GM18907 (cell line): Measurements from ENCODE around the gene LY6G5B.

ENCODE experiments used
- ATAC-seq: cut with Tn5 transposase; IDR thresholded peaks from one replicate; pipeline ENCODE4 v1.9.1; 2021; ENCODE audit warnings: mild to moderate bottlenecking, moderate library complexity; ENCODE audit not compliant: unreplicated experiment

The LY6G5B gene

GRCh38 chr6:31662124-31662723, 7.6 kb upstream of the LY6G5B start:
- ATAC-seq: no peak

DNA sequence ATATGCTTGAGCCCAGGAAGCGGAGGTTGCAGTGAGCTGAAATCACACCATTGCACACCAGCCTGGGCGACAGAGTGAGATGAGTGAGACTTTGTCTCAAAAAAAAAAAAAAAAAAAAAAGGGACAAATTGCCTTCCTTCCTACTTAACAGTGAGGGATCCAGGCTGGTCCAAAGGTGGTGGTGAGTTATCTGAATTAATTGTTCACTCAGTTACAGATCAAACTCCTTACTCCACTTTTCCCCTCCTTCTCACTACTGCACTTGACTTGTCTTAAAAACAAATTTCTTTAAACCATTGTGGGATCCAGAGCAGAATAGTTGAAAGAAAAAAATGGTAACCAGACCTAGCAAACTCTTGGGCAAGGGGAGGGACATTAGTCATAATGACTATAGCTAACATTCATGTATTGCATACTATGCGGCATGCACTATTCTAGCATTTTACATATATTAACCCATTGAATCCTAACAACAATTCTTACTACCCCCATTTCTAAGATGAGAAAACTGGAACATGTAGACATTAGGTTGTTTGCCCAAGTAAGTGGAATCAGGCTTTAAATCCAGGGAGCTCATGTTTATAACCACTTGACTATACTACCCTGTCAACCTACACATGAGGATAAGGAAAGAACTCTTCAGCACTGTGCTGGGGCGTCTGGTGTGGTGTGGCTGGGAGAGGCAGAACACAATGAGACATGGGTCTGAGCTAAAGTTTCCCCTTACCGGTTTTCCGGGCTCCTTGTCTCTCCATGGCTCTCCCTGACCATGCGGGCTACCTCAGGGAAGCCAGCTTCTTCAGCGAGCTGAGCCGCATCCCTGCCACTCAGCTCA, 6.4 kb upstream of the LY6G5B start:
- ATAC-seq: no peak

- no peak for ATAC-seq
These were observed 5.6 kb upstream of the LY6G5B start for GRCh38 chr6:31663961-31664789.

- ATAC-seq: peak; percentile 35
These were observed 4.8 kb upstream of the LY6G5B start, which contains the start of gene GPANK1 for GRCh38 chr6:31664790-31665500. Gene GPANK1, minus strand, starts transcription at chr6:31664997. Its CDS starts 519 bp downstream, at chr6:31664478.

- ATAC-seq: peak; percentile 81
These were observed 4.1 kb upstream of the LY6G5B start, which contains the start of gene CSNK2B for GRCh38 chr6:31665501-31666336. Gene CSNK2B, plus strand, starts transcription at chr6:31666080. Its CDS starts 752 bp downstream, at chr6:31666832.

DNA sequence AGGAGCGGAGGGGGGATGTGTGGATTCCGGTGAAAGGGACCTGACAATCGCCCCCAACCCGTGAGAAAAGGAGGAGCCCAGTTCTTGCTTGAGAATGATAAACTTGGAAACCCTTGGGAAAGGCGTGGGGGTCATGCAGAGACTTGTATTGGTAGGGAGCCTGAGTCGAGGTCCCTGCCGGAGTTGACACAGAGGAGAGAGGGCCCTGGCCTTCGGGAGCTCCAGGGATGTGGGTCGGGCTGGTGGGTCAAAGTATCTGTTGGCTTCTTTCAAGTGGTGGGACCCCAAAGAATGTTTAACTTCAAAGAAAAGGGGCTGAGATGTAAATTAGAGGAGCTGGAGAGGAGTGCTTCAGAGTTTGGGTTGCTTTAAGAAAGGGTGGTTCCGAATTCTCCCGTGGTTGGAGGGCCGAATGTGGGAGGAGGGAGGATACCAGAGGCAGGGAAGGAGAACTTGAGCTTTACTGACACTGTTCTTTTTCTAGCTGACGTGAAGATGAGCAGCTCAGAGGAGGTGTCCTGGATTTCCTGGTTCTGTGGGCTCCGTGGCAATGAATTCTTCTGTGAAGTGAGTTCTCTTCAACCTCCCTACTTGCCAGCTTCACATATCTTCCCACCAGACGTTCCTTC, 3.3 kb upstream of the LY6G5B start:
- no peak for ATAC-seq

- ATAC-seq: no peak
These were observed 6.6 kb downstream of the LY6G5B start for GRCh38 chr6:31676322-31676903.

DNA sequence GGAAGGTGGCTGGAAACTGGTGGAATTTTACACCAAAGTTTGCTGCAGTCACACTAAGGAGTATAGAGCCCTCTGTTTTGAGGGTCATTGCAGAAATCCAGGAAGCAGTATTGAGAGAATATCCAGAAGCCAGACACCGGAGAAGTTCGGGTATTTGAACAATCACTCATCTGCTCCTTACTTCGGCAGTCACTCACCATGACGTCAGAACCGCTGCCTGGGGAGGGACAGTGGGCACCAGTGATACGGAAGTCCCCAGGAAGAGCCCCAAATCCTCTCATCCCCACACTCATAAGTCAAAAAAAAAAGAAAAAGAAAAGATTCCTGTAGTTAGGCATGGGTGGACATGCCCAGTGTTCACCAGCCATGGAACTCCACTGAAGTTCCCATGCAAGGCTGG, 7.1 kb downstream of the LY6G5B start:
- ATAC-seq: no peak

- ATAC-seq: no peak
These were observed 8.2 kb downstream of the LY6G5B start for GRCh38 chr6:31677955-31678354.

- no peak for ATAC-seq
These were observed 10.7 kb downstream of the LY6G5B start, which contains the start of gene LY6G5C for GRCh38 chr6:31680226-31681134. Gene LY6G5C, minus strand, starts transcription at chr6:31681067. Its CDS starts 694 bp downstream, at chr6:31680373.

DNA sequence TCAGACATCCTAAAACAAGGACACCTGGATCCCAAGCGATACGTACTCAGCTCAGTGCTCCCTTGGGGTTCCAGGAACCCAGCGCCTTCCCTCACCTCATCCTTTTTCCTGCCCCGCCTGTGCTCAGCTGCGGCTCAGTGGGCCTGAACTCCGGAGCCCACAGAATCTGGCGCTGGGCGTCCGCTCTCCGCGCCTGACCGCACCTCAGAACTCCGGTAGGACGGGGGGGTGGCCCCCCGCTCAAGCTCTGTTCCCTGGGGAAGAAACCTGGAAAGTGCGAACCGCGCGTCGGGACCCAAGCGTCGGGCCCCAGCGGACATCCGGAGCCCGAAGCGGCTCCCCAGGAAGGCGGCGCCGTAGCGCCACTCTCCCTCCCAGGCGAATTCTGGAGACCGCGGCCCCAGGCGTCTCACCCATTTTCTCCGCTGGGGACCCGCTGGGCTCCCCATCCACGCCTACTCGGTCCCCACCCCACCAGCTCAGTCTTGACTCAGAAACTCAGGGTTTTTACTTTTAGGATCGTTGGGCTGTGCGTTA, 11.4 kb downstream of the LY6G5B start:
- ATAC-seq: no peak

- ATAC-seq: no peak
These were observed 13.8 kb downstream of the LY6G5B start for GRCh38 chr6:31683591-31683990.

GRCh38 chr6:31686483-31686882, 16.7 kb downstream of the LY6G5B start:
- ATAC-seq: no peak

- ATAC-seq: no peak
These were observed 17.5 kb downstream of the LY6G5B start for GRCh38 chr6:31687321-31687720.

DNA sequence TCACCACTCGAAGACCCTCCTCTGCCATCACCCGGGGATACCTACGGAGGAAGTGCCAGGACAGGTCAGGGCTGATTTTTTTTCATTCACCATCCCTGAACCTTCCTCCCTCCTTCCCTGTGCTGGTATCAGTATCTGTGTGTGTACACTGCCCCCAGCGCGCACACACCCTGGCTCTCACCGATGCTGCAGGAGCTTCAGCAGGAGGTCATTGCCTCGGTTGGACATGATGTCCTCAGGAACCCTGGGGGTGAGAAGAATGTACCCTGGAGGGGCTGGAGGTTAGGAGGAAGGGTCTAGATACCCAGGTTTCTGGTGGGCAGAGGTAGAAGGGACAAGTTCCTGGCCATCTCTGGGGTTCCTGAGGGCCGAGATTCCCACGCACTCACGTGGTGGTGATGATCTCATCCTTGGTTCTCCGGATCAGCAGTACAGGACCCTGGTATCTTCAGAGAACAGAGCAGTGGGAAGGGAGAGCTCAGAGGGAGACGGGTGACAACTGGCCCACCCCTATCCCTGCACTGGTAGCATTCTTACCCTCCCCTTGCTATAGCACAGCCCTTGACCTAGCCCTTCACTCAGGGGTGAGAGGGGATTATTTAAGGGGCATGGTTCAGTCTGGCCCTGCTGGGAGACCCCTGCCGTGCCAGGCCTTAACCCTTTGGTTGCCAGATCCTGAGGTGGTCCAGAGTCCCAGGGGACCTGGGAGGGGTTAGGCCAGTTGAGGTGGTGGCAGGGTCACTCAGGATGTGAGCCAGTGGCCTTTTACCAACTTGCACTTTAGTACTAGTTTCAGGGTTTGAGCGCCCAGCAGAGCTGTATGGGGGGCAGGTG, 18.3 kb downstream of the LY6G5B start:
- ATAC-seq: no peak

DNA sequence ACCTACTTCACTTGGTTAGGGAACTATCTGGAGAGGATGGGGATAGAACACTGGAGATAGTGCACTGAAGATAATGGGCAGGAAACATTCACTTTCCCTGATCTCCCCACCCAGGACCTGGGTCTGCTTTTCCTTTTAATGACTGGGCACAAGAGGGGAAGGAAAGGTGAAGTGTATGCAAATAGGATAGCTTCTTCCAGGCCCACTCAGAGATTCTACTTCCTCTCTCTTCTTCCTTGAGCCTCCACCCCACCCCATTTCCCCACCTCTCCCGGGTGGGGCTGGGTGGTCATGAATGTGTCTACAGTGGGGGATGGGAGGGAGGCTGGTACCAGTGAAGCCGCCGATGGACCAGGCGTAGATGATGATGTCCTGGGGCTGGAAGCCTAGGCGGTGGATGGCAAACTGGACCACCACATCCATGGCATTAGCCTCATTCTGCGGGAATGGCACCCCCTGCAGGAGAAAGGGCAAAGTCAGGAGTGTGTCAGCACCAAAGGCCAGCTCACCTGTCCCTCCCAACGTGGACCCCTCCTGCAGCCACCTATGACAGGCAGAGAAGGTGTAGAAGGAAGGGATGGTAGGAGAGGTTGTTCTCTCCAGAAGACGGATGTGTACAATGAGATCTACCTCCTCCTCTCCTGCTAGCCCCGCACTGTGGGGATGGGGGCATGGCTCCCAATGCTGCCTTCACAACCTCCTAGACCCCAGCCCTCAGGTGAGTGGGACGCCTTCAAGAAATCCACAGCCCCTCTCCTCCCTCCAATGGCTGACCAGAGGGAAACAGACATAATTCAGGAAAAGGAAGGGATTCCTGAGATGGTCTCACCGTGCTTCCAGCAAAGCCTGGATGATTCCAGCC, 19.7 kb downstream of the LY6G5B start:
- ATAC-seq: no peak
